Cerebellar cortex (tissue), 1 donor: ENCODE data around the gene TTC12.

ENCODE experiments used
- DNase-seq: peaks from one replicate; pipeline ENCODE4 v3.0.0-alpha.2; 2015; ENCODE audit warnings: low spot score

TTC12 gene

GRCh38 chr11:113375402-113375801 is 61.0 kb downstream of the TTC12 start:
- DNase-seq = no peak

DNA sequence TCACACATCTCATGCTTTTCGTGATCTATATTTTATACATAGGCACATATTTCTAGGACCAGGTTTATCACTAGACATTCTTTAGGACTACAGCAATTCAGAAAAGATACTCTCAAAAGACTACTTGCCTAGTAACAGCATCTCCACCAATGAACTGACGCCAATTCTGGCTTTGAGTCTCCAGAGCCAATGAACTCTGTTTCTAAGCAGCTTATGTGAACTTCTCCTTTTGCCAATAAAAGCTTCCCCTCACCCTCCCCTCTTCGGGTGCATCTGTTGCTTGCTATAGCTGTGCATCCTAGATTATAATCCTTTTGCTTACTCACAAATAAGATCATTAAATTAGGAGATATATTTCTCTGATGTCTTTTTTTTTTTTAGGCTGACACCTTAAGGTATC is 61.8 kb downstream of the TTC12 start:
- DNase-seq = no peak

DNA sequence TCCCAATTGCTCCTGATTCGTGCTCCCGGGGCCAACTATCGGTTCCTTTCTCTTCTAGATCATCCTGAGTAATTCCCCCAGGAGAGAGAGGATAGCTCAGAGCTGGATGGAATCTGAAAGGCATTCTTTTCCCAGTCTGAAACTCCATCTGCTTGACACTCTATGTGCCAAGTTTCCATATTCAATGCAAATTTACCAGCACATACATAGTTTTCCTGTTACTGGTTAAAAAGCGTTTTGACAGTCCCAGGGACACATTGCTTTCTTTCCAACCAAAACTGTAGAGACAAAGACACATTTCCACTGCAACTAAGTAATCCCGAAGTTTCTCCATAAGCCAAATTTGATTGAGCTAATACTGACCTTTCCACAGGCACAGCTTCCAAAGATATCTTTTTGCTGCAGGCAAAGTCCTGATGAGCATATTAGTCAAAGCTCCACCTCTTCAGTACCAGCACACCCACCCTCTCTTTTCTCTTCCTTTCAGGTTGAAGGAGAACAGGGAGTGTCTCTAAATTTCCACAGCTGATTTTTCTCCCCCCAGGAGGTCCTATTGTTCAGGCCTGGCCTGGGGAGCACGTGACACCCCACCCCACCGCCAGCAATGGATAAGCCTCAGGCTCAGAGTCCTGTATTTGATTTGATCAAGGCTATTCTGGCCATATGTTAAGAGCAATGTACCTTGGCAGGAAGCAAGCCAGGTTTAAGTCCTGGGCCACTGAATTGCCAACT is 63.5 kb downstream of the TTC12 start:
- no peak for DNase-seq

GRCh38 chr11:113378692-113379091 is 64.3 kb downstream of the TTC12 start:
- no peak for DNase-seq

- DNase-seq = no peak
Measured at GRCh38 chr11:113382121-113382520, 67.7 kb downstream of the TTC12 start.

- no peak for DNase-seq
Measured at GRCh38 chr11:113384551-113384950, 70.2 kb downstream of the TTC12 start.

DNA sequence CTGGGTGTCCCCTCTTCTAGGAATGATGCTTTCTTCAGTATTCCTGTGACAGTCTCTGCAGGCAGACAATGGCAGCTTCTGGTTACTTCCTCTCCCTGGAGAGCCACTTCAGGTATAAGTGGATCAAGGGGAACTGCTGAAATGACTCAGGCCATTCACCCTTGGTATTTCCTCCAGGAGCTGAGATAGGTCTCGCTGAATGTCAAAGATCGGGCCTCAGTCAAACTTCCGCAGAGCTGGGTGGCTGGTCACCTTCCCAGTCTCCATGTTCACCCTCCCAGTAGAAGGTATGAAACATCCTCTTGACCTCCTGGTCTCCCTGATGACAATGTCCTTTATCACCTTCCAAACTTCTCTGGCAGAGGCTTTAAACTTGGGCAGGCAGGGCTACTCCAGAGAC is 71.4 kb downstream of the TTC12 start:
- no peak for DNase-seq

- no peak for DNase-seq
Measured at GRCh38 chr11:113386866-113387265, 72.5 kb downstream of the TTC12 start.

- DNase-seq = no peak
Measured at GRCh38 chr11:113387605-113388211, 73.3 kb downstream of the TTC12 start, which contains the start of gene ANKK1. TSS of gene ANKK1 (plus strand) at chr11:113387779. CDS start at chr11:113387885, 106 bp downstream.

GRCh38 chr11:113389272-113389671 is 74.9 kb downstream of the TTC12 start:
- no peak for DNase-seq

GRCh38 chr11:113392236-113392921 is 78.0 kb downstream of the TTC12 start:
- DNase-seq = peak; percentile 14

- no peak for DNase-seq
Measured at GRCh38 chr11:113393501-113393985, 79.2 kb downstream of the TTC12 start.

- no peak for DNase-seq
Measured at GRCh38 chr11:113394919-113395318, 80.5 kb downstream of the TTC12 start.

DNA sequence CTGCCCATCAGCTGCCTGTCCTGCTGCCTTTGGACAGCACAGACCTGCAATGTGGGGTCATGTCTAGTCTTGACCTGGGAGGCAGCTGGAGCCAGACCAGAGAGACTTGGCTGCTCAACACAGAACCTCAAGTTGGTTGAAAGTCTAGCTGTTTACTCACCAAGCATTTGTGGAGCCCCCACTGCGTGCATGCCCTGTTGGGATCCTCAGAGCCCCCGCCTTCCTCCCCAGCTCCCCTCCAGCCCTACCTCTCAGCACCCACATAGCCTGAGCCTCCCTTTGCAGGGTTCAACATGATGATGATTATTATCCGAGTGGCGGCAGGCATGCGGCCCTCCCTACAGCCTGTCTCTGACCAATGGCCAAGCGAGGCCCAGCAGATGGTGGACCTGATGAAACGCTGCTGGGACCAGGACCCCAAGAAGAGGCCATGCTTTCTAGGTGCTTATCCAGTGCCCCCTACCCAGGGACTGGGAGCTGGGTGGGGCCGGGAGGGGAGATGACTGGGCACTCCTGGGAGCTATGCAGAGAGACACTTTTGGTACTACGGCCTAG is 81.5 kb downstream of the TTC12 start:
- no peak for DNase-seq

DNA sequence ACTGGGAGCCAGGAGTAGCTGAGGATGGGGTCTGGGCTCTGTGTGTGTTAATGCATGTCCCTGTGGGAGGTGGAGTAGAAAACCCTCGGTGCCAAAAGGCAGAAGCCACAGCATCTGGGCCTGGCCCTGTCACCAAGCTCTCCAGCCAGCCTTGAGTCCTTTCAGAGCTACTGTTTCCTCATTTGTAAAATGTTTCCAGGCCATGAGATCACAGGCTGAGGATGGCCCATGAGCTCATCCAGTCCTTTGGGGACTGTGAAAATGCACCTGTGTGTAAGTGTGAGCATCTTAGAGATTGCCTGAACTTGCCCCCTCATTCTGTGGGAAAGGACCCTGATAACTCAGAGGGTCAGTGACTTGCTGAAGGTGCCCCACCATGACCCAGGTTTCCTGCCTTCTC is 82.3 kb downstream of the TTC12 start:
- no peak for DNase-seq

- peak; percentile 25 for DNase-seq
Measured at GRCh38 chr11:113397212-113397611, 82.8 kb downstream of the TTC12 start.

DNA sequence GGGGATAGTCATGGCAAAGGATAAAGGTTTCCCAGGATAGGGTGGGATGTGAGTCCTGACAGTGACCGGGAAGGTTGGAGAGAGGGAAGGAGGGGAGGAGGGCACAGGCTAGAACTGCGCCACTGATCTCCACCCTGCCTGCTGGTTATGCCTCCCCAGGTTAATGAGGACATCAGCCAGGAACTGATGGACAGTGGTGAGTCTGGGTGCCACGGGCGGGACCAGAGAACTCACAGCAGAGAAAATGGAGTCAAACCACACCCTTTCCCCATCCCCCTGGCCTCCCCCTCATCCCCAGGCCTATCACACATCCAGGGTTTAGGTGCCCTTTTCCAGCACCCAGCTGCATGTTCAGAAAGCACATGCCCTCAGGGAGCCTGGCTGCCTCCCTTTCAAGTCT is 83.4 kb downstream of the TTC12 start:
- no peak for DNase-seq

GRCh38 chr11:113398669-113399430 is 84.5 kb downstream of the TTC12 start:
- no peak for DNase-seq

DNA sequence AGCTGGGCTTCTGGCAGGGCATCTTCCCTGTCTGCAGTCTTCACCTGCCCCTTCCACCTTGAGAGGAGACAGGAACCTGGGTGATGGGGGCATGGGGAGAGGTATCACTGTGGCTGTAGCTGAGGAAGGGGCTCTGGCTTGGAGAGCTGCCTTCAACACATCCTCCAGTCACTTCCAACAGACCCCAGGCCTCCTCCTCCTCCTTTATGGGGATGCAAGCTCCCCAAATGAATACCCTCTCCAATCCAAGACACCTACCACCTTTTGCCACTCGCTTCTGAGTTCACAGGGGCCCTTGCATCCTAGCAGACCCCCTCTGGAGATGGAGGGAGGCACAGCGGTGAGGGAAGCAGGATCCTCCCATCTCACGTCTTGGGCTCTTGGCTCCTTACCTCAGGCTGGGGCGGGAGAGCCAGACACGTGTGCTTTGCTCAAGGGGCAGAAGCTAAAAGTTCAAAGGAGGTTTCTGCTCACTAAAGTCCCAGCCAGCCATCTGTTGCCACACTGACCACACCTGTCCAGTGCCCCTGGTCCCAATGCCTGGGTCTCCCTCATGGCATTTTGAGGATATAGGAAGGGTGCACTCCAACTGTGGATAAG is 86.3 kb downstream of the TTC12 start:
- no peak for DNase-seq

DNA sequence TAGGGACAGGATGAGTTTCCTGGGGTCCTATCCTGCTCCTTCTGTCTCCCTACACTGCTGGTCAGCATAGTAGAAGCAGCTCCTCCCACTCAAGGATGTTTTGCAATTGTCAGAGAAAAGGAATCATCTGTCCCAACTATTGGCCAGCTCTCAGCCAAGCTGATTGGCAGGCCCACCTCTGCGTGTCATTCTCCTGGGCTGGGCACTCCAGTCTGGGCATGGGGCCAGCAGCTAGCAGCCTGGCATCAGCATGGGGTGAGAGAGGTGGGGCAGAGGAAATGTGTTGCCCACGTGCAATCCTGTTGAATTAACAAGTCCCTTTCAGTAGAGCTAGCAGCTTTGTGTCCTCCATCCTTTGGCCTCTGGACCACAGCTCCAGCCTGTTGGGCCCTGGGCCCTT is 87.3 kb downstream of the TTC12 start:
- peak; percentile 91 for DNase-seq

GRCh38 chr11:113404859-113405430 is 90.6 kb downstream of the TTC12 start:
- DNase-seq = peak; percentile 3
